Measurements from ENCODE around the gene RAPH1.

The RAPH1 gene

DNA sequence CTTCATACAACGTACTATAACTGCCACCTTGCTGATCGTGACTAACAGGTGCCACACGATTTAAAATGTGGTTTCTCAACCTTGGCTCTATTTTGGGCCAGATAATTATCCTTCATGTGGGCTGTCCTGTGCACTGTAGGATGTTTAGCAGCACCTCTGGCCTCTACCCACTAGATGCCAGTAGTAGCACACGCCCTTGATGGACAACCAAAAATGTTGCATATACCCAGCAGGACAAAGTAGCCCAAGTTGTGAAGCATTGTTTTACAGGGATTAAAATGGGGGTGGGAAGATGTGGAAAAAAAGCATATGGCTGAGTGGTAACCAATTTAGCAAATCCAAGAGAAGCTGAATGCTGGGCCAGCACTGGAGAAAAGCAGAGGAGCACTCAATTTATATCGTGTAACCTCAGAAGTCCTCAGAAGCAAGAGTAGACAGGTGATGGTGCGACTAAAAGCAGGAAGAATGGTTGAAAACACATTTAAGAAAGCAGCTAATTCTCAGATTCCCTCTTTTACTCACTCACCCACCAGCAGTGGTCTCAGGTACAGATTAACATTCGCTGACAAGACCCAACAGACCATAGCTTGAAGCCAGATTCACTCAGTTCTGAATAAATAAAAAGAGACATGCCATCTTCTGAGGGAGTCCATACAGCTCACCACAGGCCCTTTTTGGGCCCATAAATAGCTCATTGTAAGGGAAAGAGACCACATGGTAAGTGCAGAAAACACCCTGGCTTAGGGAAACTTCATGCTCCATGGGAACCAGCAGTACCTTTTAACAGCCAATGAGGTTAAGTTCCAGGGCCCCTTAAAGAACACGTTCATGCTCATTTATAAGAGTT lies 50.6 kb downstream of the RAPH1 start:
- DNase-seq = peak; percentile 68

DNA sequence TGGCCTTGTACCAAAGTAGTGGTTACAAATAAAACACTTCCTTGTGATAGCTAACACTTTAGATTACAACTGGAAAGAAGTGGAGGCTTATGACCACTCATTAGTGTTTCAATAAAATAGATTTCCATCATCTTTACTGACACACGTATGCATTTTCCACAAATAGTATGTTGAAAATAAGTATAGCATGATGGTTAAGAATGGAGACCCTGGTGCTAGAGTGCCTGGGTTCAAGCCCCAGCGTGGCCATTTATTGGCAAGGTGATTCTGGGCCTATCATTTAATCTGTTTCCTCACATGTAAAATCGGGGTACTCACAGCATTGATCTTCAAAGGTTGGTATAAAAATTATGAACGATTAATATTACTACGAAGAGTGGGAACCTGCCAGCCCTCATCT lies 54.5 kb downstream of the RAPH1 start:
- no peak for DNase-seq

DNA sequence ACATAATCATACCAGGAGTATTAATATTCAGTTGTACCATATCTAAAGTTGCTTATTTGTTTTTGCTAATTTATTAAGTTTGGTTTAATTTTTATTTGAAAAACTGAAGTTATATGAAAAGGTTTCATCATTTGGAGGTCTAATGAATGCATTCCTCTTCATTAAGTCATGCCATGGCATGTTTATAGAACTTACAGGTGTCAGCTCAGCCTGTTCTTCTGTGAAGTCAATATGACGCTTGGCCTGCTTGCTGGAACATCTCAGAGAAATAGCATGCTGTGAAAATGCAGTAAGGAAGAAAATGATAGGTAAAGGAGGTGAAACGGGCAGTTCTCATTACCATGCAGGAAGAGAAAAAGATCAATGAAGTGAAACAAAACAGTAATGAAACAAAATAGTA lies 58.2 kb downstream of the RAPH1 start:
- no peak for DNase-seq

DNA sequence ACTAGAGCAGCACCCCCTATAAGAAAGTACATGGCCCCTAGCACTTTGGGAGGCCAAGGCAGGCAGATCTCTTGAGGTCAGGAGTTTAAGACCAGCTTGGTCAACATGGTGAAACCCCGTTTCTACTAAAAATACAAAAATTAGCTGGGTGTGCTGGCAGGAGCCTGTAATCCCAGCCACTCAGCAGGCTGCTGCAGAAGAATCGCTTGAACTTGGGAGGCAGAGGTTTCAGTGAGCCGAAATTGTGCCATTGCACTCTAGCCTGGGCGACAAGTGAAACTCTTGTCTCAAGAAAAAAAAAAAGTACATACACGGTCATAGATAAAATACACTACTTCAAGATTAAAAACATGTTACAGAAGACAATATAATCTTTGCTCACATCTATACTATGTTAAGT lies 63.8 kb downstream of the RAPH1 start:
- DNase-seq = no peak

DNA sequence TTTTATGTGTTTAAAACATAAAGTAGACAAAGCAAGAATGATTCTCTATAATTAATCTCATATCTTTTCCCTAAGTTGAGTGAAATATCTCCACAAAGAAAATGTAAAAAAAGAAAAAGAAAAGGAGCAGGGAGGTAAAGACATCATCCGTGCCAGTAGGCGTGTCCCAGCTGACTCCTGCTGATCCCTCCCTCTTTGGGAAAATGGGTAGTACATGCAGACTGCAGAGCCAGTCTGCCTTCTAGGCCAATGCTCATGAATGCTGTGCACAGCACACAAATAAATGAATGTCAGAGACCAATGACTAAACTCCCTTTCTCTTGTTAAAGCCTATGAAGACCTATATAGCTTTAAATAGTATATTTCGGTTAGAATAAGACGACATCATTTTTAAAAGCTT lies 64.7 kb downstream of the RAPH1 start:
- DNase-seq = no peak

DNA sequence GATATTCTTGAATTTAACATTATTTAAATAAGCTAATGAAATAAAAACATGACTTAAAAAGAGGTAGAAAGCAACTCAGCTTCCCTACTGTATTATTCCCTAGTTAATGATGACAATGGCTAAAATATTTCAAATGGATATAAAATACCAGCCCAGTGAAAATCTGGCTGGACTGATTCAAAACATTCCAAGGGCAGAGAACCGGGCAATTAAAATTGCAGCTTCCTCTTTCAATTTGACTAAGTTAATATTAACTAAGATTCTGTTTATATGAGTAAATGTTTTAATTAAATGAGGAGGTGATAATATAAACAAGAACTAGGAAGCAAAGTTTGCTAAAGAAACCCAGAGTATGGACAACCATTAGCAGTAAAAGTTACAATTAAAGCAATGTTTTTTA lies 65.6 kb downstream of the RAPH1 start:
- no peak for DNase-seq

DNA sequence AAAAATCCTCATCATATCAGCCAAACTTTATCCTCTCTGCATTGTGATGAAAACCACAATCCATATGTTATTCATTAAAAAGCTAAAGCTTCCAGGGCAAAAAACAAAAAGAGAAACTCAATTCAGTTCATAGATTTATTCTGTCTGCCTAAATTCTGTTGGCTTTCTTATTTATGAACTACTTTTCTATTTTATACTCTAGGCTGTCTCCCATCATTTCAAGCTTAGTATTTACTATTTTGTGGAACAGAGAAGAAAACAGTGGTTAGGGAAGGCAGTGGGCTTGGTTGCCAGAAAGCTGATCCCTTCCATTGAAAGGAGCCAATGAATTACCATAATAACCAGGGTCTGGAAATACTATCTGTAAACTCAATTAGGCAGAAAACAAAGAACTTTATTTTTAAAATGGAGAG lies 71.8 kb downstream of the RAPH1 start:
- no peak for DNase-seq

DNA sequence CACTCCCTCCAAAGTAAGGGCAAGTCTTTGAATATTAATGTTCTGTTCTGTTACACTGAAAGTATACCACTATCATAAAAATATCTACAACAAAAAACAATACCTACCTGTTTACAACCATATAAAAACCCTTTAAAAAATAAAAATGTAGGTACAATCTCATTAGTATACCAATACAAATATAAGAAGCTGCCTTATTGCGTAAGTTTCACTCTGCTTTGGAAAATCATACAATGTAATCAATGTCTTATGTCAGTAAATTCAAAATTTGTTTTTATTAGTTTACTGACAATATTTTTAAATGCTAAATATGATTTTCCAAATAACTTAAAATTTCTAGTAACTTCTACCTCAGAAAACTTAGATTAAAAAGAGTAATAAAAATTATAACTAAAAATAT lies 72.8 kb downstream of the RAPH1 start:
- DNase-seq = no peak

DNA sequence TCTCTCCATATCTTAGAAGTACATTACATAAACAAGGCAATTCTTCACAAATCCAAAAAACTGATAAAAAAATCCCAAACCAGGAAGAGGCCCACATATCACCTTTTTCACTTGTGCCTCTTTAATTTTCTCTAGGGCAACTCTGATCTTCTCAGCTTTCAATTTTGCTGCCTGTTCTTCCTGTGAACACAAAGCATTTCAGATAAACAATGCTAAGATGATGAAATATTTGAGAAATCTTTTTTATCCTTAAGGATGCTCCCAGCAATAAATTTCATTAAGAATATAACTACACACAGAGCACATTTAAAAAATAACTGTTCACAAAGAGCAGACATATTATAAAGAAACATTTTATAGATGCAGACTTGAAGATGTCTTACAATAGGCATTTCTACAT lies 73.4 kb downstream of the RAPH1 start:
- DNase-seq = no peak

DNA sequence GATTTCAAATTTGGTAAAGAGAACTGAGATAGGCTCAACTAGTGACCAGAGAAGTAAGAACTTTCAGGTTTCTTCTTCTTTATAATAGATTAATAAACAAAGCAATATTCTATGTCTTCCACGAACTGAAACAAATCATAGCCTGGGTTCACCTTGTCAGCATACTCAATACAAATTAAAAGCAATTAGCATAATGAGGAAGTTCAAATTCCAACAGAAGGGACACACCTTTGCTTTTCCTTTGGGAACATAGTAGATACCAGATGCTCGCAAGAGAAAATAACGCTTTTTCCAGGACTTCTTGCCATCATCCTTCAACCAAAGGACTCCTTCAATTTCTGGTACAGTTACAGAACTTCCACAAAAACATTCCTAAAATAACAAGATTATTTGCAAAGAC lies 79.9 kb downstream of the RAPH1 start:
- DNase-seq = no peak

DNA sequence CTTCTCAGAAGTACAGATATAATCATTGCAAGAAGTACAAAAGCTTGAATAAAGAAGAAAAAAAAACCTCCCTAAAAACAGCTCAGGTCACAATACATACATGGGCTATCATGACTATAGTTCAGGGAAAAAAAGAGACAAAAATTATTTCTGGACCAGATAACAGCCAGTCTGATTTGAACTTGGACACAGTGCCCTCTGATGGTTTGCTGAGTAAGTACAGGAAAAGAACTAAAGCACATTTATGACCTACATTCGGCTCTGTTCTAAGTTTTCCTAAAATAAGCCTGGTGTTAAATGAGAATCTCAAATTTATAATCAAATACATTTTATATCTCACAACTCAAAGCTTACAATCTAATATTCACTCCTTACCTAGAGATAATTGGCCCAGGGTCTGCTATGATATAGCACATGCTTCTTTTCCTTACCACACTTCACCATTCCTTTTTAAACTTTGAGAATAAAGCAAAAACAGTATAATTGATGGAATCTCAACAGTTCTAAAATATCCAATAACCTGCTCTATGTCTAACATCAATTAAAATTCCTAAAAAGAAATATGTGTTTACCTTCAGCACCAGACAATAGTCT lies 81.1 kb downstream of the RAPH1 start:
- peak; percentile 58 for DNase-seq

DNA sequence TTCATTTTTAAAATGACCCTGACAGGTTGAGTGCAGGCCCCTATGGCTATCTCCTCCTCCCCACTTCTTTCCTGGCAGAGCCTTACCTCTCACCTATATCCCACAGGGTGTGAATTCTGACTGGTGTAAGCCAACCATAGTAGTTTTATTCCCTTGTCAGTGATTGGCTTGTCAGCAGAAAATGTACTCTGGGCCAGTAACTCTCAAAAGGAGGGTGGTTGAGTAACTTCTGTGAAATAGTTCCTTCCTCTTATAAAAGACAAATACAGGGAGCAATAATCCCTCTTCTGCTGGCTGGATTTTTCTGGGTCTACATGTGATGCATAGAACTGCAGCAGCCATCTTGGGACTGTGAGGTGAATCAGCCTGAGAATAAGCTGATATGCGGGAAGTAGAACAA lies 83.4 kb downstream of the RAPH1 start:
- DNase-seq = no peak

DNA sequence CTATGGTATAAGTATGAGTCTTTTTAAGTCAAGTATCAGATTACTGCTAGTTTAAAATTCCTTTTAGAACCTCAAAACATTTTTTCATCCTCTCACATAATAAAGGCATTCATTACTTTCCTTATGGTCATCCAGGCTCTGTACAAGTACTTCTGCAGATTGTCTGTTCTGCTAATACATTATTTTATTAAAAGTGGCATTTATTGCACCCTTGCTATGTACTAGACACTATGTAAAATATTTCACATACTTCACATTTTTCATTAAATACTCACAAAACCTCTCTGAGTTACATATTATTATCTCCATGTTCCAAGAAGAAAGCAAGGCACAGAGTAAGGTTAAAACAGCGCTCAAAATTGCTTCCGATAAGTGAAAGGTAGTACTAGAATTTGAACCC lies 84.1 kb downstream of the RAPH1 start:
- no peak for DNase-seq

DNA sequence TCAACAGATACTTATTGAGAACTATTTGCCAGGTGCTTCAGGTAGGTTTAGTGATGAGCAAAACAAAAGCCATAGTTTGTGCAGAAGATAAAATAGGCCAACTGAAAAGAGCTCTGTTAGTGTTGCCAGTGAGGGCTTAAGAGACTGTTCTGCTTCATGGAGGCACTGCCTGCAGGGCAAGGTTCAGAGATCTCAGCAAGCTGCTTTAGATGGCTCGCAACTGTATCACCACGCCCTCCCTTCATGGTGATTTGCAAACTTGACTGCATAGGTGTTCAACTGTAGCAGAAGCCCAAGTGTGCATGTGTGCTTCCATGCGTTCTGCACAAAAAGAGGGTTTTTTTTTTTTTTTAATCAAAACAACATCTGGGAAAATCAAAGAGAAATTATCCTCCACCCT lies 84.5 kb downstream of the RAPH1 start:
- no peak for DNase-seq

DNA sequence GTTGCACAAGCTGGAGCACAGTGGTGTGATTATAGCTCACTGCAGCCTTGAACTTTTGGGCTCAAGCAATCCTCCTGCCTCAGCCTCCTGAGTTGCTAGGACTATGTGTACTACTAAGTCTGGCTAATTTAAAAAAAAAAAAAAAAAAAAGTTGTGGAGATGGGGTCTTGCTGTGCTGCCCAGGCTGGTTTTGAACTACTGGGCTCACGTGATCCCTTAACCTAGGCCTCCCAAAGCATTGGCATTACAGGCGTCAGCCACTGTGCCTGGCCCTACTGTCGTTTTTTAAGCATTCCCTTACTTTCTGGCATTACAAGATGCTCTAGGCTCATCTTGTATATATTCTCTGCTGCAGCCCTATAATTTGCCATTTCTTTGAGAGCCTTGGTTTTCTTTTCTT lies 88.3 kb downstream of the RAPH1 start:
- DNase-seq = no peak

DNA sequence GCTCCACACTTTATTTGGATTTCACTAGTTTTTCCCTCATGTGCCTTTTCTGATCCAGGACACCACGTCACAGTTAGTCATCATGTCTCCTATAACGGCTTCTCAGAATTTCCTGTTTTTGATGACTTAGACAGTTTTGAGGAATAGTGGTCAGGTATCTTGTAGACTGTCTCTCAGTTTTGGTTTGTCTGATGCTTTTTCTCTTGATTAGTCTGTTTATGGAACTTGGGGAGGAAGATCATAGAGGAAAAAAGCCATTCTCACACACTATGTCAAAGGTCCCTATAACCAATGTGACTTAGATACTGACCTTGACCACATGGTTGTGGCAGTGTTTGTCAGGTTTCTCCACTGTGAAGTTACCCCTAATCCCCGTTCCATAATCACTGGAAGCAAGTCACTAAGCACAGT lies 89.0 kb downstream of the RAPH1 start:
- DNase-seq = peak; percentile 47

DNA sequence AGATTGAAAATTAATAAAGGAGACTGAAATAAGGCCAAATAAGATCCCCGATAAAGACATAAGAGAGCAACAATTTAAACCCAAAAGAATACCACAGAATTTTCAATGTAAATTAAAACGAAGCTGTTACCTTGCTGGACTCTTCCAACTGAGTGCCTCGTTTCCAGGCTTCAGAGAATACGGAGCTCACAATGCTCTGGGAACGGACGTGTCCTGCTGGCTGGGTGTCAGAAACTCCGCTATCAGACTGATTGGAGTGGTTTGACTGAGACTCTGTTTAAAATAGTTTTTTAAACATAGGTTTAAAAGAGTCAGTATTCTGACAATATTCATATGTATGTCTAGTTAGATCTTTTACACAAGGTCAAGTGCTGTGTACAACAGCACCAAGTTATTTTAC lies 90.4 kb downstream of the RAPH1 start:
- no peak for DNase-seq

DNA sequence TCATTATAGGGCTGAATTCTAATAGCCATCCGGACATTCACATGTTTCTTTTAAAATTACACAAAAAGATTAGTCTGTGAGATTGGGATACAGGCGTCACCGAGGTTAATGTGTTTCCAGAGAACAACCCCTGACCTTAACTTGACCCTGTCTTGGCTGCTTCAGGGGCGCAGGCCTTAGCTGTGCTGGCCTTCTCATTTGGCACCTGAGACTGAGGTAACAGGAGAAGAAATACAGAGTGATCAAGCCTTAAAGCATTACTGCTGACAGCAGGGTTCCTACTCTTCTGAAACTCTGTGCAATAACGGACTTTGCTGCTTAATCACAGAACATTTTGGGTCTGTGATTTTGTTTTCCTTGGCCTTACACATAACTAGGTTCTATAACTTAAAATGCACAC lies 92.6 kb downstream of the RAPH1 start:
- DNase-seq = no peak

DNA sequence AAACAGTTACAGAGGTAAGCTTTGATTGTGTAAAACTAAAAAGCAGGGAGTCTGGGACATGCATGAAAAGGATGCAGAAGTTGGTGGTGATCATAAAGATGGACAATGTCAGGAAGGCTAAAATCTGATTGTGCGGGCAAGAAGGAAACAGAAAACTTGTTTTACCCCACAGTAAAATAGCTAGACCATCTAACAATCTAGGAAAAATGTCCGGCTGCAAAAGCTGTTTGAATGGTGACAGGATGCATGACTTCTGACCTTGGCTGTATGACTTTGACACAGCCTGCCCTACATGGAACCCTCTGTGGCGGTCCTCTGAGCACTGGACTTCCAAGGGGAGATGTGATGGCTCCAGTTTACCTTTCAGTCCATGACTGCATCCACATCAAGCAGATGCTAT lies 93.6 kb downstream of the RAPH1 start:
- no peak for DNase-seq

DNA sequence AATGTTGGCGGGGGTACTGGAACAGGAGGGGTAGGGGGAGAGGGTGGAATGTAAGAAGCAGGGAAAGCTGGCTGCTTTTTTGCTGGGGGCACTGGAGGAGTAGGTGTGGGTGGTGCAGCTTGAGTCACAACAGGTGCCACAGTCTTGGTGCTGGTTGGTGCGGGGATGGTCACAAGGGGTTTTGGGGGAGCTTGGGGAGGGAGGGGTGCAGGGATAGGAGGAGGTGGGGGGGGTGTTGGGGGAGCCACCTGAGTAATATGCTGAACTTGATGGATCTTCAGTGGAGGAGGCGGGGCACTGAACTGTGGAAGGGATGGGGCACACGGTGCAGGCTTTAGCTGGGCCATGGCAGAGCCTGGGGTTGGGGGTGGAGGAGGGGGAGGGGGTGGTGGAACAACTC lies 94.4 kb downstream of the RAPH1 start:
- no peak for DNase-seq

DNA sequence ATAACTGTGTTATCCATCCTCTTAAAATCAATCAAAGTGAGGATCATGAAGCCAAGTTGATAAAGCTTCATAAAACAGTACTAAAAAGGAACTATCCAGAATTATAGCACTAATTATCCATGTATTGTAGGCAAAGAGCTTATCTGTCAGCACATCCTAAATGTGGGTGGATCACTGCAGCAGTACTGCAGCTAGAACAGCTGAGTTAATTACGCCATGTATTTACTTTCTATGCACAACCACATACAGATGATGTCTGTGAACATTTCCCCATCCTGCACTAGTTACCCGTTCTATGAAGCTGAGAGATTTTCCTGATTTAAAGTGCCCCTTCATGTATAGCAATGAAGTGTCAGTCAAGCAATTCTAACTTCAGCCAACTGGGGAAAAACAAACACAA lies 96.6 kb downstream of the RAPH1 start:
- no peak for DNase-seq

DNA sequence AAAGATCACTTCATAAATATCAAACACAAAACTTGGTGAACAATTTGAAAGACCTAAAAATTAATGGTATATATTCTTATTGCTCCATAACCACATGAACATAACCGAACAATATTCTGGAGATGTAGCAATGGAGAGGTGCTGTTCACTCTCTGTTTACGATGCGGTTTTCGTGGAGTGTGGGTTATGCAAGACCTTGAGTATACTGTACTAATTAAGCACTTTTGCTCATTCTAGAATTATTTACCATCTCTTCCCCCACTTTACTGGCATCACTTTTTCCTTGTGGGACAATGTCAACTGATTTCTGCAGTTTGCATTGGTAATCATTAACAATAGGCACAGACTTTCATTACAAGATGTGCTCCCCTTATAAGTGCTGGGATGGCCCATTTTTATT lies 97.6 kb downstream of the RAPH1 start:
- DNase-seq = no peak

DNA sequence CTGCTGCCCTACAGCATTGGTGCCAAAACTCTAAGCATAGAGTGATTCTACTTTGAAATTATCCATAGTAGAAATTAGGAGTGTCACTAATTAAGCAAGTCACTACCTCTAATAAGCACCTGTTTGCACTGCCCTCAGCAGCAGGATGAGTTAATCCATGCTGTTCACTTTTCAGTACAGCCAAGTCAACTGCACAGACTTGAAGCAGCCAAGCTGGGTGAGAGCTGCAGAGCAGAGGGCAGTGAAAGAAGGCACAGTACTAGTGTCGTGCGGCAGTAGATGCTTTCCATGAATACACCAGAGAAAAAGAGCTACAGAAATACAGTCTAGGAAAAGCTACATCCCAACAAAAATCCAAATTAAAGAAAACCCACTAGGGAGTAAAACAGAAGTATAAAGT lies 98.6 kb downstream of the RAPH1 start:
- DNase-seq = no peak

DNA sequence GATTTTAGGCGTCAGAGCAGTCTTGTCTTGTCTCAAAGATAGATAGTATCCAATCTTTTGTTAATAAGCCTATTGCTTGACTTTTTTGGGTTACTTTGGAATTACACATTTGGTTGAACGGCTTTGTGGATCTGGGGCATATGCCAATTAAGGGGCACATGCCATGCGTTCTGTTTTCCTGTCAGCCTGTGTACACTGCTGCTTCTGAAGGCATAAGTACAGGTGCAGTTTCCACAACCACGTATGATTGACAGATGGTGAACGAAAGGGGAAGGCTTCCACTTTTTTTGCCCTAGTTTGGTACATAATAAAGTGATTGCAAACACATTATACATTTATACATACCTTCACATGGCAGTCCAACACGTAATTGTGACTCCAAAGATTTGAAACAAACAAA lies 102.3 kb downstream of the RAPH1 start:
- no peak for DNase-seq
